GM12872 (cell line): ENCODE data around the gene LAMA4.

Experiments used
- CTCF ChIP-seq: IDR thresholded peaks from 3 replicates; pipeline ENCODE4 v1.5.1; 2011; ENCODE audit warnings: low read depth, mild to moderate bottlenecking, low read length, moderate library complexity; ENCODE audit not compliant: insufficient read depth

Gene LAMA4

DNA sequence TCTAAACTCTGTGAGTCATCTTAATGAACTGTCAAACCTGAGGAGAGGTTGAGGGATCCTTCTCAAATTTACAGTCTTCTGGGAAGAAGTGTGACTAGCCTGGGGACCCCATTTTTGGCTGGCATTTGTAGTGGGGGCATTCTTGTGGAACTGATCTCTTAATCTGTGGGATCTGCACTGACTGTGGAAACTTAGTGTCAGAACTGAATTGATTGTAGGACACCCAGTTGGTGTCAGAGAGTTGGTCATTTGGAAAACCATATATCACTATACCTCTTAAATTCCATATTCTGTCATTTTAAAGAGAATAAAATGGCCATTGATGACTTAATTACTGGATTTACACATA lies 48.3 kb downstream of the LAMA4 start:
- TF ChIP-seq CTCF: no peak

- no peak for TF ChIP-seq CTCF
These were observed 48.8 kb downstream of the LAMA4 start for GRCh38 chr6:112205427-112206109.

GRCh38 chr6:112204350-112204706 lies 50.0 kb downstream of the LAMA4 start:
- TF ChIP-seq CTCF: no peak

DNA sequence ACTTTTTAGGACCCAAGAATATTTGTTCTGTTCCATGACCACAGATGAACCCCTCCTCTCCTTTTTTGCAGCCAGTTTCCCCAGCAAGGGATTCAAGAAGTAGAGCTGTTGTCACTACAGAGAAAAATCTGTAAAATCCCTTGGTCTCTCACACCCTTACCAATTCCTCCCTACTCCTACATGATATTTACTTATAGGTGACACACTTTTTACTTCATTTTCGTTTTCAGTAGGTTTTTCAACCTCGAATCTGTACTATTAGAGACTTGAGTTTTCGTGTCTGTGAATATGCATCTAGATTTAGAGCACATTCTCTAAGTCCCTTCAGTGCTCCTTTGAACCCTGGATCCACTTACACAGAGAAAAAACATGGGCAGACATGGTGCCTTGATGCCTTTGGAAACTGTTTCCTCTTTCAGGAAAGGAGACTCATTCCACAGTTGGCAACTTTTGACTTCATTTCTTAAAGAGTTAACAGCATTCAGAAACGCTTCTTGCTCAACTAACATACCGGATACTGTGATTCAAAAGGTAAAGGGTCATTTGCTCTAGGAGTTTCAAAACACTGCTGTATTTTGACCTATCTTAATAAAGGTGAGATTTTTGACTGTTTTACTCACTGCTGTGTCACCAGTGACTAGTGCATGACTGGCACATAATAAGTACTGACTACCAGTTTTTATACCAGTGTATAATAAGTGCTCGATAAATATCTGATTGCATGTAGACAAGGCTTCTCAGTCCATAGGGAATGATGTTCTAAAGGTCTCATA lies 50.6 kb downstream of the LAMA4 start:
- TF ChIP-seq CTCF: no peak

GRCh38 chr6:112202639-112203341 lies 51.6 kb downstream of the LAMA4 start:
- no peak for TF ChIP-seq CTCF

DNA sequence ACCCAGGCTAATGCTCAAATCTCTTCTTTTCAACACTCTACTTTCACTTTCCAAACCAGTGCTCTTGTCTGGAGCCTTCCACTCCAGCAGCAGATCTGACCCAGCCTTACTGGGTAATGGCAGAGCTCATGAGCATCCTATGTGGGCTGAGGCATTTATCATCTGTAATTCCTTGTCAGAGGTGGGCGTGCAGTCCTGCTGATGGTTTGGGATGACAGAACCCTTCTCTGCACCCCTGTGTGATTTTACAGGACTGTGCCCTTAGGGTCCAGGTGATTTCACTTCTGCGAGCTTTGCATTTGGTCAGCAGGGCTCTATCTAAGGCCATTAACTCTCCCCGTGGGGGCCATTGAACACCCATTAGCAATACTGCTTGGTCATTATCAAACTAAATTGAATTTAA lies 55.4 kb downstream of the LAMA4 start:
- TF ChIP-seq CTCF: no peak

GRCh38 chr6:112198582-112198981 lies 55.8 kb downstream of the LAMA4 start:
- TF ChIP-seq CTCF: no peak
